SU-DHL-6 (cell line): ENCODE measurements around the gene GNB5.

Experiments
- H2AFZ ChIP-seq: fragments of 200-600 bp; sonication (generic); 2 replicates; pipeline ENCODE4 v1.6.1; 2014; ENCODE audit warnings: low read depth, mild to moderate bottlenecking, moderate library complexity, mixed read lengths, antibody characterized with exemption, low read length; ENCODE audit not compliant: severe bottlenecking
- H3F3A ChIP-seq: fragments of 200-600 bp; shearing (Covaris generic); 2 replicates; pipeline ENCODE4 v1.6.0; 2016; ENCODE audit warnings: antibody characterized with exemption, mild to moderate bottlenecking; ENCODE audit not compliant: insufficient read depth
- H3K27ac ChIP-seq: fragments of 200-600 bp; sonication (generic); 2 replicates; pipeline ENCODE4 v1.5.1; 2016; ENCODE audit warnings: low read depth, mild to moderate bottlenecking, low read length, moderate library complexity, mixed read lengths
- H3K27me3 ChIP-seq: fragments of 200-600 bp; sonication (generic), shearing (Covaris generic); 2 replicates; pipeline ENCODE4 v1.6.0; 2014; ENCODE audit warnings: mild to moderate bottlenecking, low read length
- H3K36me3 ChIP-seq: fragments of 200-600 bp; sonication (generic); 2 replicates; pipeline ENCODE4 v1.6.1; 2014; ENCODE audit warnings: mild to moderate bottlenecking, low read length, mixed read lengths
- H3K4me2 ChIP-seq: fragments of 300-600, 200-600 bp; shearing (Covaris generic), sonication (generic); 2 replicates; pipeline ENCODE4 v1.6.0; 2014; ENCODE audit warnings: low read length, low read depth, mild to moderate bottlenecking; ENCODE audit not compliant: poor library complexity, severe bottlenecking
- H3K4me3 ChIP-seq: fragments of 200-600 bp; sonication (generic); 2 replicates; pipeline ENCODE4 v1.5.1; 2014; ENCODE audit warnings: antibody characterized with exemption, low read length, mild to moderate bottlenecking, mixed read lengths; ENCODE audit not compliant: insufficient read depth, poor library complexity, severe bottlenecking
- H3K79me2 ChIP-seq: fragments of 200-600 bp; sonication (generic); 2 replicates; pipeline ENCODE4 v1.6.1; 2014; ENCODE audit warnings: mild to moderate bottlenecking, low read length, moderate library complexity; ENCODE audit not compliant: insufficient read depth
- H3K9ac ChIP-seq: fragments of 200-600 bp; sonication (generic); 2 replicates; pipeline ENCODE4 v1.7.0; 2014; ENCODE audit warnings: mild to moderate bottlenecking, low read length
- H3K9me2 ChIP-seq: fragments of 200-600 bp; sonication (generic); replicated peaks from 2 replicates; pipeline ENCODE4 v1.6.1; 2014; ENCODE audit warnings: low read length; ENCODE audit not compliant: insufficient read depth
- H3K9me3 ChIP-seq: fragments of 200-600 bp; sonication (generic); 2 replicates; pipeline ENCODE4 v1.6.1; 2014; ENCODE audit warnings: low read length, mixed read lengths; ENCODE audit not compliant: insufficient read depth
- H4K20me1 ChIP-seq: fragments of 200-600 bp; sonication (generic); 2 replicates; pipeline ENCODE4 v1.6.1; 2014; ENCODE audit warnings: low read depth, mild to moderate bottlenecking, antibody characterized with exemption, low read length, moderate library complexity, mixed read lengths
- EZH2phosphoT487 ChIP-seq: fragments of 200-600 bp; sonication (generic), shearing (Covaris generic); conservative IDR thresholded peaks from 2 replicates; pipeline ENCODE4 v1.6.1; 2018; ENCODE audit warnings: mild to moderate bottlenecking, antibody characterized with exemption, low read length, moderate library complexity, mixed read lengths
- TF ChIP-seq, protein P1 (sequence below): fragments of 200-600 bp; sonication (generic); IDR thresholded peaks from one replicate; pipeline ENCODE4 v1.5.1; 2017; ENCODE audit warnings: antibody characterized with exemption, mild to moderate bottlenecking, low read length, moderate library complexity; ENCODE audit not compliant: insufficient read depth, poor library complexity, severe bottlenecking

Gene GNB5

DNA sequence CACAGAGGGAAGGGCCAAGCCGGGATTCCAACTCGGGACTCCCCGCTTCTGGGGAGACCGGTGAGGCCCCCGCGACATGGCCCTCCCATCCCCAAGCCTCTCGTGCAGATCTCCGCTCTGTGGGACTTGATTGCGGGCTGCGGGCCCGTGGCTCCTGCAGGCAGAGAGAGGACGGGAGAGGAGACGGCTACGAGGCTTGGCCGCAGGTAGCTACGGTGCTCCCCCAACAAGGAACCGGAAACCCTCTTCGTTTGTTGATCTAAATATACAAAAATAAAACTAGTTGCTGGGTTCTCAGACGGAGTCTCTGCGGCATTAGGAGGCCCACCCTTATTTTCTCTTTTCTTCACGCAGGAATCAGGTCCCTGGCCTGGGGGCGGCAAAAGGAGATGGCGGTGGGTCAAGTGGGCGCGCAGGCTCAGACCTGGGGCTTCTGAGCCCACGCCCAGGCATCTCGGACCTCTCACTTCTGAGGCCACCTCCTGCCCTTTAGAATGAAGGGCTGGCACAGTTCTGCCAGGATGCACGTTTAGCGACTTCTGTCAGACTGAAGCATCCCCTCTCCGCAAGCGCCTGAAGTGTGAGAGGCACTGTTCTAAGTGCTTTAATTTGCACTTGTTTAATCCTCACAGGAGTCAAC lies 10.9 kb downstream of the GNB5 start:
- Histone ChIP-seq H3K9ac (peak overlapping the region; percentile 80), H3K9me2 (no peaks in the 10 kb centered on the region), H3K4me2 (peak overlapping the region; percentile 94), H3K9me3 (no peaks in the 10 kb centered on the region), H2AFZ (peak overlapping the region; percentile 69), H4K20me1 (no peaks in the 10 kb centered on the region), H3K79me2 (peaks cover 29% of the 10 kb centered on the region), H3F3A (peaks cover 35% of the 10 kb centered on the region), H3K27me3 (no peaks in the 10 kb centered on the region), H3K4me3 (peak overlapping the region; percentile 76), H3K36me3 (no peaks in the 10 kb centered on the region), H3K27ac (peak overlapping the region; percentile 91)
- TF ChIP-seq, protein P1, sequence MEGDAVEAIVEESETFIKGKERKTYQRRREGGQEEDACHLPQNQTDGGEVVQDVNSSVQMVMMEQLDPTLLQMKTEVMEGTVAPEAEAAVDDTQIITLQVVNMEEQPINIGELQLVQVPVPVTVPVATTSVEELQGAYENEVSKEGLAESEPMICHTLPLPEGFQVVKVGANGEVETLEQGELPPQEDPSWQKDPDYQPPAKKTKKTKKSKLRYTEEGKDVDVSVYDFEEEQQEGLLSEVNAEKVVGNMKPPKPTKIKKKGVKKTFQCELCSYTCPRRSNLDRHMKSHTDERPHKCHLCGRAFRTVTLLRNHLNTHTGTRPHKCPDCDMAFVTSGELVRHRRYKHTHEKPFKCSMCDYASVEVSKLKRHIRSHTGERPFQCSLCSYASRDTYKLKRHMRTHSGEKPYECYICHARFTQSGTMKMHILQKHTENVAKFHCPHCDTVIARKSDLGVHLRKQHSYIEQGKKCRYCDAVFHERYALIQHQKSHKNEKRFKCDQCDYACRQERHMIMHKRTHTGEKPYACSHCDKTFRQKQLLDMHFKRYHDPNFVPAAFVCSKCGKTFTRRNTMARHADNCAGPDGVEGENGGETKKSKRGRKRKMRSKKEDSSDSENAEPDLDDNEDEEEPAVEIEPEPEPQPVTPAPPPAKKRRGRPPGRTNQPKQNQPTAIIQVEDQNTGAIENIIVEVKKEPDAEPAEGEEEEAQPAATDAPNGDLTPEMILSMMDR, result no peak
- TF ChIP-seq EZH2phosphoT487, result no peak

DNA sequence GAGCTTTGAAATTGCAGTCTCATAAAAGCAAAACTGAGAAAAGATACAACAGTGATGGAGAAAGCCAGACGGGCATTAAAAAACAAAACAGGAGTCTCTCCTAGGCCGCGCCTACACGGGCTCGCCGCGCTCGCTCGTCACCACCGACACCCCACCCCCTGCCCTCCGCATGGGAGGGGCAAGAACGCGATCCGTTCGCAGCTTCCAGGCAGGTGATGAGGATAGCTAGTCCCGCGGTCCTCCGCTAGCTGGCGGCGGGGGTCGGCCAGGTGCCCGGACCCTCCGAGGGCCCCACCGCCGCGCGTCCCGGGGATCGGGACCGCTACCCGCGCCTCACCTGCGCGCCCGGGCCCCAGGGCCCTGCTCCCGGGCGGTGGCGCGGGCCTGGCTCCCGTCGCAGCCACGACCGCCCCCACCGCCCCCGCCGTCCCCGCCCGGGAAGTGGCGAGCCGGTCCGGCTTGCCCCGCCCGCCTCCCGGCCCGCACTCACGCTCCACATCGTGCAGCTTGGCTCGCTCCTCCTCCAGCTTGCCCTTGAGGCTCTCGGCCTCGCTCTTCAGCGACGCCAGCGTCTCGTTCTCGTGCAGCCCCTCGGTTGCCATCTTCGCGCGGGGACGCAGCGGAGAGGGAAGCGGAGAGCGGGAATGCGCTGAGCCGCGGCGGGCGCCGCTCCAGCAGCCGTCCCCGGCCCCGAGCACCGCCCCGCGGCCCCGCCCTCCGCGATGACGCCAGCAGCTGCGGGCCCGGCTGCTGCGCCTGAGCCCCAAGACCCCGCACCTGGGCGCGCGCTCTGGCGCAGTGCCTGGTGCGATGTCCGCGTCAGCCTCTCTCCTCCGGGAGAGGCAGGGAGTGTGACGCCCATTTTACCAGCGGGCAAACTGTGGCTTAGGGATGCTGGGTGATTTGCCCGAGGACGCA lies 11.7 kb downstream of the GNB5 start:
- Histone ChIP-seq H3K27me3 (no peaks in the 10 kb centered on the region), H3K9me3 (no peaks in the 10 kb centered on the region), H4K20me1 (no peaks in the 10 kb centered on the region), H3K4me2 (peak overlapping the region; percentile 94), H3K9me2 (no peaks in the 10 kb centered on the region), H3F3A (peaks cover 35% of the 10 kb centered on the region), H3K9ac (peak overlapping the region; percentile 80), H3K4me3 (peak overlapping the region; percentile 76), H3K27ac (peak overlapping the region; percentile 91), H3K36me3 (no peaks in the 10 kb centered on the region), H3K79me2 (peaks cover 35% of the 10 kb centered on the region), H2AFZ (peak overlapping the region; percentile 69)
- no peak for TF ChIP-seq EZH2phosphoT487
- TF ChIP-seq, protein P1, result no peak

DNA sequence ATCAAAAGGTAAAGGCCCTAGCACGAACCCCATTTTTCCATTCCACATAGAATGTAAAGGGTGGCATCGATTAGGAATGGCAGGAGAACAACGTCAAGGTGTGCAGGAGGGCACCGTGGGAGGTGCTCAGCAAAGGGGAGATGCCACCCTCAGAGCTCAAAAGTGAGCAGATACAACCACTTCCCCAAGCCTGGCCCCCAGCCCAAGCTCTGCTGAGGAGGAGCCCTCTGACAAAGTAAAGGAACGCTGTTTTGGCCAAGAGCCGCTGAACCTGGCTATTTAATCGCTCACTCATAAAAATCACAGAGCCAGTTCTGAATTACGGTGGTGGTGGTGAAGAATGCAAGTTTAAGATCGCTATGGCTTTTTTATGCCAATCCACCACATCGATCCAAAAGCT lies 12.4 kb downstream of the GNB5 start:
- H3K9ac ChIP-seq, result peak overlapping the region; percentile 80

More for the DNA sequence above, 12.4 kb downstream of the GNB5 start:
- no peak overlapping the region for H2AFZ ChIP-seq
- H4K20me1 ChIP-seq, result no peaks in the 10 kb centered on the region
- H3K4me3 ChIP-seq, result peak overlapping the region; percentile 76
- H3K9me3 ChIP-seq, result no peaks in the 10 kb centered on the region
- TF ChIP-seq, protein P1, result no peak
- no peak for TF ChIP-seq EZH2phosphoT487
- no peaks in the 10 kb centered on the region for H3K9me2 ChIP-seq
- peak overlapping the region; percentile 91 for H3K27ac ChIP-seq
- H3F3A ChIP-seq, result peaks cover 35% of the 10 kb centered on the region
- H3K4me2 ChIP-seq, result peak overlapping the region; percentile 94
- no peaks in the 10 kb centered on the region for H3K36me3 ChIP-seq
- H3K79me2 ChIP-seq, result peaks cover 37% of the 10 kb centered on the region
- no peaks in the 10 kb centered on the region for H3K27me3 ChIP-seq
